ENCODE measurements around the gene KRT37. TPM values are rescaled to one million over a fixed set of nuclear protein-coding genes. Genes with fewer than 3 reads are reported as not detected.
A peak's percentile ranks its signal among the peaks of the same experiment; 100 is the strongest.

KRT37 gene
- total RNA-seq, 2 donors from 2014 or later: not detected

DNA sequence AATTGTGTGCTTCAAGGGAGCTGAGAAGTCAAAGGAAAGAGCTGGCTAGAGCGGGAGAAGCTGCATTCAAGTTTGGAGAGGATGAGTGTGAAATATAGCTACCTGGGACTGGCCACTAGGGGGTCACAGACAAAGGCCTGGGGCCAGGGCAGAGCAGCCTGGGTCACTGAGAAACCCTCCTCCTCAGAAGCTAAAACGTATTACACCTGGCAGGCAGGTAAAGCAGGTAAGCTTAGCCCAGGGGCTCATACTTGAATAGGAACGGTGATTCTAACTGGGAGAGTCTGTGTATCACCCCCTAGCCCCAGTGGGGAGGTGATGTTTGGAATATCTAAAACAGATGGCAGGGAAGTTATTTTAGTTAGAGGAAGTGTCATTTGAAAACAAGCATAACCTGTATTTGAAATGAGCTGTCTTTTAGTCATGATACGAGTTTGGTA, 6.8 kb downstream of the KRT37 start:
- H3K27me3 ChIP-seq (replicated peaks; ENCODE audit: insufficient read depth): no peaks in the 10 kb centered on the region
- no peak overlapping the region for H3K4me3 ChIP-seq
- intact Hi-C loops (cut with DNase I): no loop called here
- TF ChIP-seq POLR2AphosphoS5 (IDR thresholded peaks at IDR 0.05) (no peak), POLR2A (IDR thresholded peaks at IDR 0.05) (no peak)
- TF ChIP-seq, protein P1, sequence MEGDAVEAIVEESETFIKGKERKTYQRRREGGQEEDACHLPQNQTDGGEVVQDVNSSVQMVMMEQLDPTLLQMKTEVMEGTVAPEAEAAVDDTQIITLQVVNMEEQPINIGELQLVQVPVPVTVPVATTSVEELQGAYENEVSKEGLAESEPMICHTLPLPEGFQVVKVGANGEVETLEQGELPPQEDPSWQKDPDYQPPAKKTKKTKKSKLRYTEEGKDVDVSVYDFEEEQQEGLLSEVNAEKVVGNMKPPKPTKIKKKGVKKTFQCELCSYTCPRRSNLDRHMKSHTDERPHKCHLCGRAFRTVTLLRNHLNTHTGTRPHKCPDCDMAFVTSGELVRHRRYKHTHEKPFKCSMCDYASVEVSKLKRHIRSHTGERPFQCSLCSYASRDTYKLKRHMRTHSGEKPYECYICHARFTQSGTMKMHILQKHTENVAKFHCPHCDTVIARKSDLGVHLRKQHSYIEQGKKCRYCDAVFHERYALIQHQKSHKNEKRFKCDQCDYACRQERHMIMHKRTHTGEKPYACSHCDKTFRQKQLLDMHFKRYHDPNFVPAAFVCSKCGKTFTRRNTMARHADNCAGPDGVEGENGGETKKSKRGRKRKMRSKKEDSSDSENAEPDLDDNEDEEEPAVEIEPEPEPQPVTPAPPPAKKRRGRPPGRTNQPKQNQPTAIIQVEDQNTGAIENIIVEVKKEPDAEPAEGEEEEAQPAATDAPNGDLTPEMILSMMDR (IDR thresholded peaks at IDR 0.05): peak in 1 of 4 experiments; percentile 32
- 52% methylated on average over 4 of the region's 4 CpGs for WGBS
- no peaks in the 10 kb centered on the region for H3K36me3 ChIP-seq
- no peak overlapping the region for H3K27ac ChIP-seq
- H3K9me3 ChIP-seq: no peaks in the 10 kb centered on the region
- peaks cover 3% of the 10 kb centered on the region for H3K4me1 ChIP-seq (replicated peaks)
- DNase-seq (ENCODE audit: low spot score): no peak

DNA sequence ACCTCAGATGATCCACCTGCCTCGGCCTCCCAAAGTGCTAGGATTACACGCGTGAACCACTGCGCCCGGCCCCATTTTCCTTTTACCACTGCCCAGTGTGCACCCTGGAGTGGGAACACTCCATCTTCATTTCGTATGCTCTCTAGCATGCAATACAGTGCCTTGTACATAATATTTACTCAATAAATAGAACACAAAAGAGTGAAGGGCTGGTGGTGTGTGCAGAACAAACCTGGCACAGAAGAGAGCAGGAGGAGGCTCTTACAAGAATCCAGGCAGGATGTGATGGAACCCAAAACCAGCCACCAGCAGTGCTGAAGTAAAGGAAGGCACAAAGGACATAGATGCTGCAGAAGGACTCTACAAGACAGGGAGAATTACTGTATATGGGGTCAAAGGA, 7.3 kb downstream of the KRT37 start:
- no peak overlapping the region for H3K4me3 ChIP-seq
- H3K36me3 ChIP-seq: no peaks in the 10 kb centered on the region
- intact Hi-C loops (cut with DNase I): no loop called here
- peaks cover 3% of the 10 kb centered on the region for H3K4me1 ChIP-seq (replicated peaks)
- no peaks in the 10 kb centered on the region for H3K9me3 ChIP-seq
- no peaks in the 10 kb centered on the region for H3K27me3 ChIP-seq (replicated peaks; ENCODE audit: insufficient read depth)
- TF ChIP-seq, protein P1 (IDR thresholded peaks at IDR 0.05): no peak
- TF ChIP-seq POLR2AphosphoS5 (IDR thresholded peaks at IDR 0.05): no peak
- TF ChIP-seq POLR2A (IDR thresholded peaks at IDR 0.05): no peak
- no peak for DNase-seq (ENCODE audit: low spot score)
- no peak overlapping the region for H3K27ac ChIP-seq
- WGBS: 95% methylated on average over 6 of the region's 6 CpGs

DNA sequence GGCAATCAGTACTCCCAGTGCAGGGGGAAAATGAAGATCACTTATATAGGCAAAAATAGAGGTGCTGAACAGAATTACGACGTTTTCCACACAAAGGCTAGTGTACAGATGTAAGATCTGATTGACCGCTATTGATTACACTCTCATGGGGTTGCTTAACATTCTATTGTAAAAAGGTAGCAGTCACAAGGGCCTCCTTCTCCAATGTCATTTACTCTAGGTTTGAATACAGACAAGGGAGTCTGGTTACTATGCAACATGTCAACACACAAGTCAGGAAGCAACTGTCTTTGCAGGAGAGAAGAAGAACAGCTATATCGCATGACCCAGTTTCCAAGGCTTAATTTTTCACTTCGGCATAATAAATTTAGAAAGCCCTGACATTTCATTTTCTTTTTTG, 7.9 kb downstream of the KRT37 start:
- H3K4me3 ChIP-seq: no peak overlapping the region
- no peak for TF ChIP-seq POLR2AphosphoS5 (IDR thresholded peaks at IDR 0.05)
- TF ChIP-seq, protein P1 (IDR thresholded peaks at IDR 0.05): no peak
- TF ChIP-seq POLR2A (IDR thresholded peaks at IDR 0.05): no peak
- 90% methylated on average over 5 of the region's 5 CpGs for WGBS
- intact Hi-C loops (cut with DNase I): no loop called here
- DNase-seq (ENCODE audit: low spot score): no peak
- no peaks in the 10 kb centered on the region for H3K36me3 ChIP-seq
- no peak overlapping the region for H3K27ac ChIP-seq
- peaks cover 3% of the 10 kb centered on the region for H3K4me1 ChIP-seq (replicated peaks)
- no peaks in the 10 kb centered on the region for H3K27me3 ChIP-seq (replicated peaks; ENCODE audit: insufficient read depth)
- no peaks in the 10 kb centered on the region for H3K9me3 ChIP-seq

DNA sequence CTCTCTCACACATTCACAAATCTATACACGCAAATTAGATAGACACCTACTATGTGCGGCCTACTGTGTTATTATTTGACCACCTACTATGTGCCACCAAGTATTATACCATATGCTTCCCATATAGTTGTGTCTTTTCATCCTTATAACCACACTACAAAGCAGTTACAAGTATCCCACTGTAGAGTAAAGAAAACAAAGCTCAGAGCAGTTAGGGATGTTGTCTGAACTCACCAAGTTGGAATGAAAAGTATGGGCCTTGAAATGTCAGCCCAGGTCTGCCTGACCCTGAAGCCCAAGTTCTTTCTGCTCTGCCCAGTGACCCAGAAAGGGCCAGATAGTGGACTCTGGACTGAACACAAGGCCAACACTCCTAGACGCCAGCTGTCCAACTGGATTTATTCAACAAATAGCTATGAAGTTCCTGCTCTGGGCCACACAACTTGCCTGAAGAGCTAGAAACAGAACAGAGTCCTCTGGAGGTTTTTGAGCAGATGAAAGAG, 8.5 kb downstream of the KRT37 start:
- DNase-seq (ENCODE audit: low spot score): no peak
- H3K9me3 ChIP-seq: no peaks in the 10 kb centered on the region
- intact Hi-C loops (cut with DNase I): no loop called here
- H3K4me1 ChIP-seq (replicated peaks): peaks cover 3% of the 10 kb centered on the region
- TF ChIP-seq POLR2AphosphoS5 (IDR thresholded peaks at IDR 0.05) (peak; percentile 18), POLR2A (IDR thresholded peaks at IDR 0.05) (no peak)
- TF ChIP-seq, protein P1 (IDR thresholded peaks at IDR 0.05): no peak
- no peak overlapping the region for H3K4me3 ChIP-seq
- no peaks in the 10 kb centered on the region for H3K27me3 ChIP-seq (replicated peaks; ENCODE audit: insufficient read depth)
- H3K36me3 ChIP-seq: no peaks in the 10 kb centered on the region
- WGBS: 67% methylated on average over 3 of the region's 3 CpGs
- H3K27ac ChIP-seq: no peak overlapping the region

DNA sequence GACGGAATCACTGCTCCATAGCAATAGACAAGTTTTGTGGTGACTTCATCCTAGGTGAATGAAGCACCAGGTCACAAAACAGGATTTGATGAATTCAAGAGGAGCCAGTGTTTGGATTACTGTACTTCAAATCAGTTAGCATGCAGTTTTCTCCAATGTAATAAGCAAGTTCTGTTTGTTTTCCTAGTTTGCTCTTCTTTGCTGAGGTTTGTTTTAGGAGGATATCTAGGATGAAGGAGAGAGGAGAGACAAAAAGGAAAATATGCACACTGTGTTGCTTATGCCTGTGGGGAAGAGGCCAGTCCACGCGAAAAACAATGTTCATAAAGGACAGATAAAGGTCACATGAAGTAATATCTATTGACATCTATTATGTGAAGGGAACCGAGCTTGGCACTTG, 9.0 kb downstream of the KRT37 start:
- 60% methylated on average over 4 of the region's 4 CpGs for WGBS
- H3K27me3 ChIP-seq (replicated peaks; ENCODE audit: insufficient read depth): no peaks in the 10 kb centered on the region
- DNase-seq (ENCODE audit: low spot score): no peak
- no peaks in the 10 kb centered on the region for H3K36me3 ChIP-seq
- H3K9me3 ChIP-seq: no peaks in the 10 kb centered on the region
- no peak for TF ChIP-seq POLR2A (IDR thresholded peaks at IDR 0.05)
- no peak for TF ChIP-seq POLR2AphosphoS5 (IDR thresholded peaks at IDR 0.05)
- TF ChIP-seq, protein P1 (IDR thresholded peaks at IDR 0.05): no peak
- no peak overlapping the region for H3K27ac ChIP-seq
- intact Hi-C loops (cut with DNase I): no loop called here
- H3K4me1 ChIP-seq (replicated peaks): peaks cover 3% of the 10 kb centered on the region
- no peak overlapping the region for H3K4me3 ChIP-seq

Data from prostate gland (tissue), 2 donors.